ENCODE data around the gene RNF213.

- TF ChIP-seq, protein P1, sequence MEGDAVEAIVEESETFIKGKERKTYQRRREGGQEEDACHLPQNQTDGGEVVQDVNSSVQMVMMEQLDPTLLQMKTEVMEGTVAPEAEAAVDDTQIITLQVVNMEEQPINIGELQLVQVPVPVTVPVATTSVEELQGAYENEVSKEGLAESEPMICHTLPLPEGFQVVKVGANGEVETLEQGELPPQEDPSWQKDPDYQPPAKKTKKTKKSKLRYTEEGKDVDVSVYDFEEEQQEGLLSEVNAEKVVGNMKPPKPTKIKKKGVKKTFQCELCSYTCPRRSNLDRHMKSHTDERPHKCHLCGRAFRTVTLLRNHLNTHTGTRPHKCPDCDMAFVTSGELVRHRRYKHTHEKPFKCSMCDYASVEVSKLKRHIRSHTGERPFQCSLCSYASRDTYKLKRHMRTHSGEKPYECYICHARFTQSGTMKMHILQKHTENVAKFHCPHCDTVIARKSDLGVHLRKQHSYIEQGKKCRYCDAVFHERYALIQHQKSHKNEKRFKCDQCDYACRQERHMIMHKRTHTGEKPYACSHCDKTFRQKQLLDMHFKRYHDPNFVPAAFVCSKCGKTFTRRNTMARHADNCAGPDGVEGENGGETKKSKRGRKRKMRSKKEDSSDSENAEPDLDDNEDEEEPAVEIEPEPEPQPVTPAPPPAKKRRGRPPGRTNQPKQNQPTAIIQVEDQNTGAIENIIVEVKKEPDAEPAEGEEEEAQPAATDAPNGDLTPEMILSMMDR (conservative IDR thresholded peaks at IDR 0.05 in 1 of 2, IDR thresholded peaks at IDR 0.05 in 1 of 2; ENCODE audit: low read depth in 1 of 2, low read length in 2 of 2) = no peak
- TF ChIP-seq EZH2 (IDR thresholded peaks at IDR 0.05; ENCODE audit: low read length, missing control alignments) = no peak
These were observed 128.7 kb downstream of the RNF213 start for GRCh38 chr17:80389011-80389995.

All from fibroblast of lung (primary cell).